Measurements from ENCODE around the gene MTHFD2L.
A peak's percentile ranks its signal among the peaks of the same experiment; 100 is the strongest.

The MTHFD2L gene

DNA sequence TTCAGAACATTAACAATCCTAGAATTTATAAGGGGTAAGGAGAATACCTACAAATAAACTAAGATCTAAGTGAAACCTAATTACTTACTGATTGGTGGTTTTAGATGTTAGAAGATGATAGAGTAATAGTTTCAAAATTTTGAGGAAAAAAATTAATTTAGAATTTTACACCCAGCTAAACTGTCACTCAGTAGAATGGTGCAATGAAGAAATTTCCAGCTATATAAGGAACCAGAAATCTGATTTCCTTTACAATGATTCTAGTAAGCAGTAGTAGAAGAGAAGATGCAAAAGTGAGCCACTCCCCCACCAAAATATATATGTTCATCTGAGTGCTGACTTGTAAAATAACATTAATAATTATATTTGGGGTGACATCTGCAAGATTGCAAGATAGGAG, 95.0 kb downstream of the MTHFD2L start:
- DNase-seq (ENCODE audit: low spot score) = no peak

DNA sequence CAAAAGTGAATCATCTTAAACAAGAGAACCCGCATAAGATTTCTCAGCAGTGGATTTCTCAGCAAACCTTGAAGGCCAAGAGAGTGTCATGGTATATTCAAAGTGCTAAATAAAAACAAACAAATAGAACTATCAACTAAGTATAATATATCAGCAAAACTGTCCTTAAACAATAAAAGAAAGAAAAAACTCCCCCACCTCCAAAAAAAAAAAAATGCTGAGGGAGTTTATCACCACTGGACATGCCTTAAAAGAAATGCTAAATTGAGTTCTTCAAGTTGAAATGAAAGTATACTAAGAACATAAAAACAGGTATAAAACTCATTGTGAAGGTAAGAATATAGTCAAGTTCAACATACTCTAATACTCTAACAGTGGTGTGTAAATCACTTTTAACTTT, 96.5 kb downstream of the MTHFD2L start:
- DNase-seq (ENCODE audit: low spot score) = no peak

DNA sequence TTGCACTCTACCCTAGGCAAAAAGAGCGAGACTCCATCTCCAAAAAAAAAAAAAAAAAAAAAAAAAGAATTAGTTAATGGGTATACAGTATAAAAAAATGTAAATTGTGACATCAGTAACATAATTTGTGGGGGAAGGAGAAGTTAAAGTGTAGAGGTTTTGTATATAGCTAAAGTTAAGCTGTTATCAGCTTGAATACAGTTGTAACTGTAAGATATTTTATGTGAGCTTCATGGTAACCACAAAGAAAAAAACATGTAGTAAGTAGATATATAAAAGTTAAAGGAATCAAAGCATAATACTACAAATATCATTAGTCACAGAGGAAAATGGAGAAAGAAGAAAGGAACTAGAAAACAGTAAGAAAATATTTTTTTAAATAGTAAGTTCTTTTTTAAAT, 97.2 kb downstream of the MTHFD2L start:
- DNase-seq (ENCODE audit: low spot score) = no peak

DNA sequence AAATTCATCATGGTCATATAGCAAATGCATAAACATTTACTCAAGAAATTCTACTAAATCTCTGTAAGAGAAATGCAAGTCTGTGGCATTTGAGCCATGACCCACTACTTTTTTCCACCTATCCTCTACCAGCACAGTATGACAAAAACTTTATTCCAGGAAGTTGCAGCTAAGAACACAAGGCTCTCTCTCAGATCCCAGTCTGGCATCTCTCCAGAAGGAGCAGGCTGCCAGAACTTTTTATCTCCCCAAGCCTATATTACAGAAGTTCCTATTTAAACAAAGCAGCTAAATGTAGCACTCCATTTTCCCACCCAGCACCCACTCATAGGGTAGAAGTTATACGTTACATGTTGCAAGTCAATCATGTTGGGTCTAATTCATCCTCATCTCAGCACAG, 101.0 kb downstream of the MTHFD2L start:
- DNase-seq (ENCODE audit: low spot score) = no peak

DNA sequence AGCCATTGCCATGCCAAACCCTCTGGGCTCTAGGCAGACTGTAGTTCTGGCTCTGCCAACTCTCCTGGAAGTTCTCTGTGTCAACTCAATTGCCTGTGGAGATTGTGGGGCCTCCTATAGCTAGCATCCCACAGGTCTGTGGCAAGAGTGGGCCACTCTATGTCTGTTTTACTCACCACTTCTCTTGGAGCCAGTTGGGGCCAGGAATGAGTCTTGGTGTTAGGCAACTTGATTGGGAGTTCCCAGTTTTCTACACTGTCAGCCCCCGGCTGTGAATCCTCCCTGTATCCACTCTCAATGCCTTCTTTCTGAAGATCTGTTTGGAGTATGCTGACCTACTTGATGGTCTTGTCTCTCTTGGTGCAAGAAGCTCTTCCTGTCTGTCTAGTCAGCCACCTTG, 102.1 kb downstream of the MTHFD2L start:
- DNase-seq (ENCODE audit: low spot score) = no peak

DNA sequence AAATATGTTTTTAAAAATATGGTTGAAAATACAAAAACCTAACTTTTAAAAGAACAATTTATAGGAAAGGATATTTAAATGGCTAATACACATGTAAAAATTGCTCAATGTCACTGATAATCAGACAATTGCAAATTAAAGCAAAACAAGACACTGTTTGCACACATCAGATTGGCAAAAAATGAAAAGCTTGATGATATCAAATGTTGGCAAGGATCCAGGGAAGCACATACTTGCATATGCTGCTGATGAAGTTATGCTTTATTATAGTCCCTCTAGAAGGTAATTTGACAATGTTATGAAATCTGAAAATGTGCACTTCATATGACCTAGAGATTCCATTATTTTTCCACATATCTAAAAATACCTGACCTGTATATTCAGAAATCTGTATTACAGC, 104.6 kb downstream of the MTHFD2L start:
- peak; percentile 6 for DNase-seq (ENCODE audit: low spot score)

DNA sequence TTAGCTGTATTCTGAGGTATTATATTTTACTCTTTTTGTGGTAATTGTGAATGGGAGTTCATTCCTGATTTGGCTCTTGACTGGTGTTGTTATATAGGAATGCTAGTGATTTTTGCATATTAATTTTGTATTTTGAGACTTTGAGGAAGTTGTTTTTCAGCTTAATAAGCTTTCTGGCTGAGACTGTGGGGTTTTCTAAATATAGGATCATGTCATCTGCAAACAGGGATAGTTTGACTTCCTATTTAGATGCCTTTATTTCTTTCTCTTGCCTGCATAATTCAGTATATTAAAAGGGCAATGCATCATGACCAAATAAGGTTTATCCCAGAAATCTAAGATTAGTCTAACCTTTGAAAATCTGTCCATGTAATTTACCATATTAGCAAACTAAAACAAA, 105.6 kb downstream of the MTHFD2L start:
- no peak for DNase-seq (ENCODE audit: low spot score)

DNA sequence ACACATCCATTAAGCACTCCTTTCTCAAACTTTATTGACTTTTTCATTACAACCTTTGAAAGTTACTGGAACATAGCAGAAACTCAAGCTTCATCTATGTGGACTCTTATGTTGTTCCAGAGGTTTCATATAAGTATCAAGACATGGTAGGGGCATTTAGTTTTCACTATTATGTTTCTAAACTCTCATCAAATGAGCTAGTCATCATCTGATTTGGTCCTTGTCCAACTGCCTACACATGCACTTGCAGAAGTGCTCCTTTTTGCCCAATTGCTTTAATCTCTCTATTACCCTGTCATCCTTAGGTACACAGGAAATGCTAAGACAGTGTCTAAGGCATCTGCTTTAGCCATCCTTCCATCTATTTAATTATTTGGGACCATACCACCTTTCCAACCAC, 108.2 kb downstream of the MTHFD2L start:
- no peak for DNase-seq (ENCODE audit: low spot score)

DNA sequence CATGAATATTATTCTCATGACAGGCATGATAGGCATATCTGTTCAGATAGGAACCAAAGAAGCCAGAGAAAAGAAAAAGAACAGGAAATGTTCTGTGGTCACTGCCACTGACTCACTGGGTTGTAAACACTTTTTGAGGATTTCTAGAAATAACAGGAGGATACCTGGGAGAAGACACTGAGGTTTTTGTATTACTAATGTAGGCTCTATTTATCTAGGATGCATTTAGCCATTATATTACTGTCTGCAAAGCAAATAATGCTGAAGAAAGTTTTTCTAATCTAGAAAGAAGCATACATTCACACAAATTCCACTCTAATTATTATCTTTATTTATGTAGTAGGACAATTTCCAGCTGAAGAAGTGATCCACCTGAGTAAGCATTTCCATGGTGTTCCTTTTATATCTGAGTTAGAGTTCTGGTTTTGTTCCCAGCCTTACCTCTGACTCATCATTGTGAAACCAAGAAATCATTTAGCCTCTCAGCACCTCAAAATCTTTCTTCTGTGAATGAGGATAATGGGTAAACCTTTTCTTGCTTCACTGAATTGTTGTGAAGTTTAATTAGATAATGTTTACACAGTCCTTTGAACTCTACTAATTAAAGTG, 110.2 kb downstream of the MTHFD2L start:
- DNase-seq (ENCODE audit: low spot score) = peak; percentile 68

DNA sequence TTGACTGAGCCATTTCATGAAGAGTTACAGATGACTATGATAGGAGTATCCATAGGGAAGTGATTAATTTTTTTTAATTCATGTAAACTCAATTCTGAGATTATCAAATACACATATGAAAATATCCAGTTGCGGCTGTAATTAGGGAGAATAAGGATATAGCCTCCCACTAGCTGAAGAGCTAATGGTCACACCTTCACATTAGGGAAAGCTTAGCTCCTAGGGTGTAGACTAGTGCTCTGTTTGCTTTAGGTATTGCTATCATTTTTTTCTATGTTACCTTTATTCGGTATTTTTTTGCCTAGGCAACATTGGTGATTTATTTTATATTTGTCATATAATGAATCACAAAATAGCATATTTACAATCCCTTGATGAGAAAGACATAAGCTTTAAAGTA, 110.7 kb downstream of the MTHFD2L start:
- DNase-seq (ENCODE audit: low spot score) = no peak

DNA sequence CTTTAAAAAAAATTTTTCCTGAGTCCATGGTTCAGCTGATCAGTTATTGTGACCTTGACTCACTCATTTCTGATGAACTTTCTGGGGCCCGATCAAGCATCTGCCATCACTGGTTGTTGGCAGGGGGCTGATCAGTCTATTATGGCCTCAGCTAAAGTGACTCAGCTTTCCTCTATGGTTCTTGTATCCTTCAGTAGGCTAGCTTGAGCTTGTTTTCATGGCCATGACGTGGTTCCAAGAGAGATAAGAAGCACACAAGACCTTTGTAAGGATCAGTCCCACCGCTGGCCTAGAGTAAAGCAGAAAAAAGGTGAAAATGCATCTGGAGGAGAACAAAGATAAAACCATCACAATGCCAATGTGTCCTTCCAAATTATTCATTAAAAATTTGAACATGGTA, 120.6 kb downstream of the MTHFD2L start:
- DNase-seq (ENCODE audit: low spot score) = no peak

DNA sequence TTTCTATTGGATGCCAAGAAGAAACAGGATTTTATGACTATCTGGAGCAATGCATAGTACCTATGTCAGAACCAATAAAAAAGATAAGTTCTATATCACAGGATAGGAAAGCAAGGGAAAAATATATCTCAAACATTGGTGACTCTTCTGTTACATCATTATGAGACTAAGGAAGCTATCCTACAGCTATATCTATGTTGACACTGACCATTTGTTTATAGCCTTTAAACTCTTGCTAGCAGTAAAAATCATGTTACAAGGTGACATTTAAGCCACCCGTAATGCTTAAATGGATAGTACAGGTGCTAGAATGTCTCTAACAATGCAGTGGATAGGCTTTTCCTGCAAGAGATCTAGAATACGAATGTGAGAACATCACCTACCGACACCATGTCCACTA, 121.8 kb downstream of the MTHFD2L start:
- no peak for DNase-seq (ENCODE audit: low spot score)

DNA sequence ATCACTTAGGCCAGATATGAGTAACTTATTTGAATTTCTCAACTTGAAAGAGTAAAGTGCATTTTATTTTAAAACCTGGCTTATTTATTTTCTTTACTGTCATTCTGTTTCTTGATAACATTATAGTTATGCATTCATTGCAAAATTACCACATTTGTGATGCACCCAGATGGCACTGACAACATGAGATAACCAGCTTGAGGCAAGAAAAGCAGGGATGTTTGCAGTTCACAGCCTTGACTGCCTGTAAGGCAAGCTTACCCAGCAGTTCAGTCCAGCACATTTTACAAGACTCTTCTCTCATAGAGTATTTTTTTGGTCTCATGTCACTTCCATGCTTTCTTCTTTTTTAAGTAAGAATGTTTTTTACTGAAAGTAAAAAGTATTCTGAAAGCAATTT, 125.0 kb downstream of the MTHFD2L start:
- DNase-seq (ENCODE audit: low spot score) = no peak

DNA sequence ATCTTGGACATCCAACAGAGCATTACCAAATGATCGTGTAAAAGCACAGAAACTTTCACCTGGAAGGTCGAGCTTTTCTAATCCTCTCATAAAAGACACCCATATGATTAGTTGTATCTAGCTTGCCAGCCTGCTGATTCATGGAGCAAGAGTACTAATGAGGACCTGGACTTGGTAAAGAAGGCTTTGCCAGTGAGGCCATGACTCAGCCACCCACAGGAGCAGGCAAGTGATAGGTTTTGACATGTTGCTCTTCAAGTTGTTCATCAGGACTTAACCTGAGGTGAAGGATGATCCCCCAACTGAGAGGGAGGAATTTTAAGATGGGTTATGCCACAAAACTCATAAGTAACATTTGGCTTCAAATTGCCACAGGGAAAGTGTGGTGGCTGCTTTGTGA, 125.7 kb downstream of the MTHFD2L start:
- peak; percentile 74 for DNase-seq (ENCODE audit: low spot score)

DNA sequence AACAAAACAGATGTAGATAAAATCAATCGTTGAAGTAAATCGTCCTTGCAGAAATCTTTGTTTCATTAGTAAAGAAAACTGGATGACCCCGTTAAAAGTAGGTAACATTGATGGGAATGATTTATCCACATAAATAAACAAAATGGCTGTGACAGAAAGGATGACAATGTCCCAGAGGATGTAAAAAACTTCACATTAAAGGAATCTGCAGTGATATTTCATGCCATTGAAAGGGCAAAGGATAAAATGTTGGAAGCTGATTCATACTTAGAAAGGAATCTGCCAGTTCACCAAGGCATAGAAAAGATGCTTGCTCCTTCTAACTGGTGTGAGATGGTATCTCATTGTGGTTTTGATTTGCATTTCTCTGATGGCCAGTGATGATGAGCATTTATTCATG, 126.1 kb downstream of the MTHFD2L start:
- DNase-seq (ENCODE audit: low spot score) = peak; percentile 27

DNA sequence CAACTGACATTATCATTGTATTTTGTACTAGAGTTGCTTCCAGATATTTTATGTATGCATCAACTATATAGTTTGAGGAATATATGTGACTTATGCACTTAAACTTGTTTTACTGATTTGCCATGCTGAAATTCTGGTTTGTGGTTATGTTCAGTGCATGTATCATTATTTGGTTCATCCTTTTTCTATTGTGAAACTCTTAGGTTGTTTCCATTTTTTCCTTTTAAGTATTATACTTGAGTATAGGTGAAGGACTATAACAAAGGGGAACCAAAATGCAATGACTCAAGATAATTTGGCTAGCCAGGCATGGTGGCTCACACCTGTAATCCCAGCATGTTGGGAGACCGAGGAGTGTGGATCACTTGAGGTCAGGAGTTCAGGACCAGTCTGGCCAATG, 129.2 kb downstream of the MTHFD2L start:
- DNase-seq (ENCODE audit: low spot score) = no peak

DNA sequence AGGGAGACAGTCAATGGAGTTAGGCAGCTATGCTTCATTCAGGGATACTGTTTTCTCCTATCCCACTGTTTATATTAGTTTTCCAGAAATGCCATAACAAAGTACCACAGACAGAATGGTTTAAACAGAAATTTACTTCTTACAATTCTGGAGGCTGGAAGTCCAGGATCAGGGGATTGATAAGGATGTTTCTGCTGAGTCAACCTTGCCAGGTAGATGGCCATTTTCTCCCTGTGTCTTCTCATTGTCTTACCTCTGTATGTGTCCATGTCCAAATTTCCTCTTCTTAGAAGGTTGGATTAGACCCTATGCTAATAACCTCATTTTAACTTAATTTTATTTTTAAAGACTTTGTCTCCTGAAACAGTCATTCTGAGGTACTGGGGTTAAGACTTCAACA, 129.9 kb downstream of the MTHFD2L start:
- no peak for DNase-seq (ENCODE audit: low spot score)

DNA sequence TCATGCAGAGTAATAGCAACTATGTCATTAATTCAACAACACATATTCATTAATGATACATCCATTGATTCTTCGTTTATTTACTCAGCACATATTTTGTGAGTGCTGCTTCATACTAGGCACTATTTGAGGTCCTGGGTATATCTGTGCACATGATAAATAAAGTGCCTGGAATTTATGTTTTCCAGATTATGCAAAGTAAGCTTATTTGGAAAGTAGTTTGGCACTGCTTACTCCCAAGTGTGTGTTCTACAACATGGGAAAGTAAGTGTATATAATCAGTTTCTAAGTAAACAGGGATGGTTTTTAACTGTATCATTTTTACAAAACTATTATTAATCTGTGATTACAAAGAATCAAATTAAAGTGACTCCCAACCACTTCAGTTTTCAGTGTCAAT, 133.6 kb downstream of the MTHFD2L start:
- DNase-seq (ENCODE audit: low spot score) = no peak

DNA sequence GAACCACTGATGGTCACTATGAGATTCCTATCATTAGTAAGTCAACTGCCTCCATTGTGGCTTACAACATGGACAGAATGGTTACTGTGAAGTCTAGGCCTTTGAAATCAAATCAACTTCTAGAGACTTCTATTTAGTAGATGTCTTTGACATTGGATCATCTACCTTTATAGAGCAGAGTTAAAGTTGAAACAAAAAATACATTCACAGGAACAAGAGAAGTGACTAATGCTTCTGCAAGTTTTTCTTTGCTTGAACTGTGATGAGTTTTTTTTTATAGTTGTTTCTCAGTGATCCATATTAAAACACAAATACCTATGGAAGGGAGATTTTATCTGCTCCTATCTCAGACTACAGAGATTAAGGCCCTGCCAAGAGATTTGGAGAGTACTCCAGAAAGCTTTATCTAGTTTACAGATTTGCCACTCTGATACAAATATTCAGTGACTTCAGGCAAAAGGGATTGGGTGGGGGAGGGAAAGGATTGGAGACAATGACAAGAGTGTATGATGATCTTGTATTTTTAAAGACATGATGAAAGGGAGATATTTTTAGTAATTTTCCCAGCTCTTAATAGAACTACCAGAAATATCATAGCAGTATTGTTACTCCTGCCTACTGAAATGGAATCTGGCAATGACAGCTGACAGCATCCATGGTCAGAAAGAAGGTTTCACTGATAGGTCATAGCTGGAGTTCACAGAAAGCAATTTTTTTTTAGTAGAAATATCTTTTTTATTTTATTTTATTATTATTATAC, 134.4 kb downstream of the MTHFD2L start:
- DNase-seq (ENCODE audit: low spot score) = no peak

DNA sequence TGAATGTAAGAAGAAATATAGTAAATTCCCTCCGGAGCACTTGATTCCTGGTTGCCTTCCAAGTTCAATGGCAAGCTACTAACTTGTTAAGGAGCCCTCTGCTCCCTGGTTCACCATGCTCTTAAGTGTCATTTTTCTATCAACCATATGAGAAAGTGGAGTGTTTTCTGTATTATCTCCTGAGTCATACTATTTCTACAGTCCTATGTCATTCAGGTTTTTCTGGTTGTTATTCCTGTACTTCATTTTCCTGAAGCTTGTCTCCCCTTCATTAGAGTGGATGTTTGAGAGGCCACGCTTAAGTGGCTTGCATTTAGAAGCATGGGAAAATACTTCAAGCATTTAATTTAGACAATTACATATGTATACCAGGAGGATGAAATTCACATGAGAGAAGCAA, 135.6 kb downstream of the MTHFD2L start:
- no peak for DNase-seq (ENCODE audit: low spot score)

DNA sequence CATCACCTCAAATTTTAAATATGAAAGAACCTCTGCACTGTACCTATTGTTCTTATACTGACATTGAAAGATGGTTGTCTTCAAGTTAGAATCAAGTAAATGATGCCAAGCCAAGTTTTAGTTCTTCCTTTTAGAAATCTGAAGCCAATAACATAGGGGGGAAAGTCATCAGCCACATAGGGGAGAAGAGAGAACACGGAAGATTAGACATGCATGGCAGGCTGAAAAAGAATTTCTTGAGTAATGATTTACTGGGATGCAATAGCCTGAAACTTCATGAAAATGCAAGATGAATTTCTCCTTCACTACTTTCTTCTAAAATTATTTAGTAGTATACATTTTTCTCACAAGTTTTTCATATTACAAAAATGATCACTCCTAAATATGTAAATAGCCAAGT, 136.8 kb downstream of the MTHFD2L start:
- no peak for DNase-seq (ENCODE audit: low spot score)

DNA sequence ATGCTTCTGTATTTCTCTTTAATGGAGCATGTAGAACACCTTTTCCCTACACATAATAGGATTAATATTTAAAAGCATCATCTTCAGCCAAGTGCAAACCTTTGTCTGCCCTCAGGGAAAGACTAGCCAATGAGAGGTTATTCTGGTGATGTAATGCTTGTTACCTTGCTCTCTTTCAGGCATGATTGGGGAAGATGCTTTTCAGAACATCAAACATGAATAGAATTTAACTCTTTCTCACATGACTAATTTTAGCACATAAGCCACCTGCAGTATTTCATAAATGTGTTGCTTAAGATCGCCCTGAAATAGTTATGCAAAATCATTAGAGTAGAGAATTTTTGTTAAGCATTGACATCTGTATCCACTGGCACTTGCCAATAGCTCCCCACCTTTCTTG, 139.6 kb downstream of the MTHFD2L start:
- DNase-seq (ENCODE audit: low spot score) = no peak

DNA sequence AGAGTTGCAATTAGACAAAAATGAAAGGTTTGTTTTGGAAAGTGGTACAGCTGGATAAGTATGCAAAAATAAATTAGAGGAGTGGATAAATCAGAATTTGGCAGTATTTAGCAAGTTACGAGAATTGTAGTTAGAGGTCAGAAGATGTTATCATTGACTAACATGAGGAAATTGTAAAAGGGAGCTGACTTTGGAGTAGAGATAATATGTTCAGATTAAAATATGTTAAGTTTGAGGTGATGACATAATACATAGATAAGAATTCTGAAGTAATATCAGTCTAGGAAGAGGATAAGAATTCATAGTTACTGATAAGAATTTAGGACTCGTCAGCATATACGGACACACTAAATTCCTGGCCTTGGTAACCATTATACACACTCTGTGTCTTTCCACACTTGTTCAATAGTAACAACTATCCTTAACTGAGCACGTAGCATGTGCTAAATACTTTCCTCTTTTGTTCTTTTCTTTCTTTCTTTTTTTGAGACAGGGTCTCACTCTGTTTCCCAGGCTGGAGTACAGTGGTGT, 146.2 kb downstream of the MTHFD2L start:
- no peak for DNase-seq (ENCODE audit: low spot score)

DNA sequence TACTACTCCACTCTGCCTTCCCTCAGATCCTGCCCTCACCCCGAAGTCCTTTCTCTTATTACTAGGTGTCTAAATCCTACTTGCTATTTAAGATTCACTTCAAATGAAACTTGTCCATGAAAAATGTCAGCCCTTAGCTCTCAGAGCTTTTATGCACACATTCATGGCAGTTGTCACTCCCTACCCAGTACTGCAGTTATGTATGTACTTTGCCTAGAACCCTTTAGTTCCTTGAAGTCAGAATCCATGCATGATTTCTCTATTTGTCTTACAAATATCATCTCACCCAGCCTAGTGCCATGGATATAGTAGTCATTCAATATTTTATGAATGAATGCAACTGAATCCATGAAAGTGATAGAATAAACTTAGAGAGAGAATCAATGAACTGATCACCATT, 147.1 kb downstream of the MTHFD2L start:
- no peak for DNase-seq (ENCODE audit: low spot score)
